Forelimb muscle (tissue), 1 donor: ENCODE data around the gene NHEJ1. TPM values are rescaled to one million over a fixed set of nuclear protein-coding genes. Genes with fewer than 3 reads are reported as not detected.

ENCODE experiments used
- DNase-seq: peaks from one replicate; pipeline ENCODE4 v3.0.0-alpha.2; 2013; ENCODE audit warnings: low read depth
- polyA plus RNA-seq: library from polyadenylated mRNA; unstranded; fragments of 120-200 nt; gene quantifications from one replicate; pipeline ENCODE4 v1.2.1, GENCODE V29; 2013; ENCODE audit not compliant: insufficient read length

Gene NHEJ1
- polyA plus RNA-seq, 1 donor: 11.6 TPM

GRCh38 chr2:219167997-219168396 is 7.4 kb upstream of the NHEJ1 start:
- DNase-seq: no peak

GRCh38 chr2:219165058-219165911 is 4.7 kb upstream of the NHEJ1 start:
- DNase-seq: no peak

- no peak for DNase-seq
These were observed 2.5 kb upstream of the NHEJ1 start for GRCh38 chr2:219163156-219163555.

GRCh38 chr2:219161097-219161496 is 482 bp upstream of the NHEJ1 start:
- no peak for DNase-seq

GRCh38 chr2:219159771-219160185 is 837 bp downstream of the NHEJ1 start:
- no peak for DNase-seq

- DNase-seq: no peak
These were observed 2.0 kb downstream of the NHEJ1 start for GRCh38 chr2:219158586-219158985.

GRCh38 chr2:219158025-219158424 is 2.6 kb downstream of the NHEJ1 start:
- DNase-seq: no peak

- DNase-seq: no peak
These were observed 3.2 kb downstream of the NHEJ1 start for GRCh38 chr2:219157396-219157795.

- peak; percentile 58 for DNase-seq
These were observed 5.5 kb downstream of the NHEJ1 start for GRCh38 chr2:219155054-219155644.

GRCh38 chr2:219149667-219150066 is 10.9 kb downstream of the NHEJ1 start:
- DNase-seq: no peak

- no peak for DNase-seq
These were observed 18.3 kb downstream of the NHEJ1 start for GRCh38 chr2:219142329-219142728.

- no peak for DNase-seq
These were observed 19.9 kb downstream of the NHEJ1 start for GRCh38 chr2:219140722-219141121.

GRCh38 chr2:219133976-219134375 is 26.6 kb downstream of the NHEJ1 start:
- no peak for DNase-seq

- DNase-seq: no peak
These were observed 28.9 kb downstream of the NHEJ1 start for GRCh38 chr2:219131744-219132143.

GRCh38 chr2:219131327-219131726 is 29.3 kb downstream of the NHEJ1 start:
- DNase-seq: no peak

- no peak for DNase-seq
These were observed 31.0 kb downstream of the NHEJ1 start for GRCh38 chr2:219129589-219129988.

GRCh38 chr2:219128396-219128795 is 32.2 kb downstream of the NHEJ1 start:
- no peak for DNase-seq

- DNase-seq: no peak
These were observed 33.5 kb downstream of the NHEJ1 start for GRCh38 chr2:219127037-219127635.

GRCh38 chr2:219126555-219126954 is 34.1 kb downstream of the NHEJ1 start:
- no peak for DNase-seq

GRCh38 chr2:219125886-219126270 is 34.7 kb downstream of the NHEJ1 start:
- no peak for DNase-seq

- no peak for DNase-seq
These were observed 35.3 kb downstream of the NHEJ1 start for GRCh38 chr2:219125225-219125885.

- no peak for DNase-seq
These were observed 36.1 kb downstream of the NHEJ1 start for GRCh38 chr2:219124381-219125110.
